Hematopoietic multipotent progenitor cell treated with erythropoietin and hydrocortisone succinate and interleukin-3 and kit ligand, for 6 days (in vitro differentiated cells): ENCODE results near the gene BRD7.
A peak's percentile ranks its signal among the peaks of the same experiment; 100 is the strongest.

Source experiments
- DNase-seq: peaks from one replicate; pipeline ENCODE4 v3.0.0-alpha.2; 2015

BRD7 gene

DNA sequence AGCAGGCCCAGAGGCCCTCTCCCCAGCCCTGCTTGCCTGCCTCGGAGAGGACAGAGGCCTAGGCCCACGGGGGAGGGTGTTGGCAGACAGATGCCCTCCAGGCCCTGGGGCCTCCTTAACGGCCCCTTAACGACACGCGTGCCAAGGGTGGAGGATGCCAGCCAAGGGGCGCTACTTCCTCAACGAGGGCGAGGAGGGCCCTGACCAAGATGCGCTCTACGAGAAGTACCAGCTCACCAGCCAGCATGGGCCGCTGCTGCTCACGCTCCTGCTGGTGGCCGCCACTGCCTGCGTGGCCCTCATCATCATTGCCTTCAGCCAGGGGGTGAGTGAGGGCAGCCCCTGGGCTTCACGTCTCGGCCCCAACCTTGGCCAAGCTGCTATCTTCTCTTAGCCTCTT, 80.8 kb downstream of the BRD7 start:
- no peak for DNase-seq

DNA sequence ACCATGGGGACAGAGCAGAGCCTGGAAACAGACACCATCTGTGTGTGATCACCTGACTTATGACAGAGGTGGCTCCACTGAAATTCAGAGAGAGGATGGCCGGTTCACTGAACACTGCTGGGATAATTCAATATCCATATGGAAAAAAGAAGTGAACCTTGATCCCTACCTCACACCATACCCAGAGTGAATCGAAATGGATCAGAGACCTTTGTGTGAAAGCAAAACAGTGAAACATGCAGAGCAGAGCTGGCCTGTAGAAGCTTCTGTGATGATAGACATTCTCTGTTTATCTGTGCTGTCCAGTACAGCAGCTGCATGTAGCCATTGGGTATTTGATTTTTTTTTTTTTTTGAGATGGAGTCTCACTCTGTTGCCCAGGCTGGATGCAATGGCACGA, 82.1 kb downstream of the BRD7 start:
- DNase-seq: no peak

DNA sequence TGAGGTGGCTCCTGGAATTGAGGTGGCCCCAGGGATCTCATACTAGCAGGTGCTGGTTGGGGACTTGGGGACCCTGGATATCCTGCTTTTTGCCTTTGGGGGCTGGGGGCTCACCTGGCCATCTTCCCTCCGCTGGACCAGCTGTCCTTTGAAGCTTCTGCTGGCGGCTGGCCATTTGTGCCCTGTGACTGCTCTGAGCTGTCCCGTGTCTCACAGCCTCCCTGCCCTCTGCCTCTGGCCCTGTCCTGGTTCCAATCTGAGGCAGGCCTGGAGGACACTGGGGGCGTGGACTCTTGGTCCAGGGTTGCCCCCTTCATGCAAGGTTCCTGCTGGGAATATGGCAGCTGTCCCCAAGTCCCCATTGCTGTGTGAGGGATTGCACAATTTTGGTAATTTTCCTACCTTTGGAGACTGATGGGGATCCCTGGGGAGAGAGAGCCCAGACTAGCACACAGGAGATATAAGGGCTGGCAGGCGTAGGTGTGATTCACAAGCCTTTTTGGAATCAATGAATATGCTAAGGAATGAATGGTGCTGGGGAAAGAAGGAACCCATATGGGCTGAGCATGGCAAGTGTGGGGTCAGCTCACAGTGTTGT, 83.3 kb downstream of the BRD7 start:
- DNase-seq: no peak

- peak; percentile 61 for DNase-seq
Observed at GRCh38 chr16:50284131-50284911, 84.5 kb downstream of the BRD7 start.

- peak; percentile 64 for DNase-seq
Observed at GRCh38 chr16:50282955-50283631, 85.7 kb downstream of the BRD7 start.

GRCh38 chr16:50282010-50282538, 86.7 kb downstream of the BRD7 start:
- DNase-seq: peak; percentile 94

DNA sequence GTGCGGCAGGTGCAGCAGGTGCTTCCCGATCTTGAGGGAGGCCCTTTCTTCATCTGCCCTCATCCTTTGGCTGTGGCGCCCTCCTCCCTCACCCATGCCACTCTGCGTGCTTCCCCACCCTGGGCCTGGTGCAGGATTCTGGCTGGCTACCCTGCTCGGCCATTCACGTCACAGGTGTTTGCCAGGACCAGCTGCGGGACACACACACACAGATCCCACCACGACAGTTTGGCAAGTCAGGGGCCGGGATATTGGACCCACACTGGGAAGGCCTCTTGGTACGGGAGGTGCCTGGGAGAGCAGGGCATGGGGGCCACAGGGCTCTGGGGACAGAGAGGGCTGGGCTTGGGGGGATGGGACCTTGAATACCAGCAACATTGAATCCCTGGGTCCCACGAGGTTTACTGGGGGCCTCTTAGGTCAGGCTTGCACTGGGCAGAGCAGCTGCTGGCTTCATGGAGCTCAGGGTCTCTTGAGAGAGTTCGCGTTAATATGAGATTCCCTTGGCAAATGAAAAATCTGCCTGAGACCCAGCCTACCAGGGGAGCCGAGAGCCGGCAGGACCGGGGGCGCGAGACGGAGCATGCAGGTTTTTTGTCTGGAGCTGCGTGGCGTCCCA, 87.3 kb downstream of the BRD7 start:
- no peak for DNase-seq

- DNase-seq: peak; percentile 38
Observed at GRCh38 chr16:50280932-50281331, 87.9 kb downstream of the BRD7 start.

- DNase-seq: no peak
Observed at GRCh38 chr16:50279504-50279865, 89.3 kb downstream of the BRD7 start.

DNA sequence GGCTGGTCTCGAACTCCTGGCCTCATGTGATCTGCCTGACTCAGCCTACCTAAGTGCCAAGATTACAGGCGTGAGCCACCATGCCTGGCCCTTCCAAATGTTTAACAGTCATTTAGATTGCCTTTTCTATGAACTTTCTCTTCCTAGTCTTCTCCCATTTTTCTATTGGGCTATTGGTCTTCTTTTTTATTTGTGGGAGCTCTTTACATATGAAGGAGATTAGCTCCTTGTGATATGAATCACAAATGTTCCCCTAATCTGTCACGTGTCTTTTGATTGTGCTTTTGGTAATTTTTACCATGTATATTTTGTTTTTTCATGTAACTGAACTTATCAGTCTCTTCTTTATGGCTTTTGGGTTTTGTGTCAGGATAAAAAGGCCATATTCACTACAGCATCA, 90.5 kb downstream of the BRD7 start:
- no peak for DNase-seq

GRCh38 chr16:50276801-50277555, 91.8 kb downstream of the BRD7 start:
- no peak for DNase-seq

- DNase-seq: no peak
Observed at GRCh38 chr16:50276326-50276640, 92.5 kb downstream of the BRD7 start.

- no peak for DNase-seq
Observed at GRCh38 chr16:50275428-50276325, 93.1 kb downstream of the BRD7 start.

- DNase-seq: no peak
Observed at GRCh38 chr16:50275098-50275415, 93.7 kb downstream of the BRD7 start.

GRCh38 chr16:50274326-50275097, 94.3 kb downstream of the BRD7 start:
- peak; percentile 75 for DNase-seq

GRCh38 chr16:50273888-50274325, 94.9 kb downstream of the BRD7 start:
- DNase-seq: peak; percentile 89

GRCh38 chr16:50273382-50273690, 95.5 kb downstream of the BRD7 start:
- no peak for DNase-seq

GRCh38 chr16:50272687-50273381, 96.0 kb downstream of the BRD7 start:
- DNase-seq: no peak

DNA sequence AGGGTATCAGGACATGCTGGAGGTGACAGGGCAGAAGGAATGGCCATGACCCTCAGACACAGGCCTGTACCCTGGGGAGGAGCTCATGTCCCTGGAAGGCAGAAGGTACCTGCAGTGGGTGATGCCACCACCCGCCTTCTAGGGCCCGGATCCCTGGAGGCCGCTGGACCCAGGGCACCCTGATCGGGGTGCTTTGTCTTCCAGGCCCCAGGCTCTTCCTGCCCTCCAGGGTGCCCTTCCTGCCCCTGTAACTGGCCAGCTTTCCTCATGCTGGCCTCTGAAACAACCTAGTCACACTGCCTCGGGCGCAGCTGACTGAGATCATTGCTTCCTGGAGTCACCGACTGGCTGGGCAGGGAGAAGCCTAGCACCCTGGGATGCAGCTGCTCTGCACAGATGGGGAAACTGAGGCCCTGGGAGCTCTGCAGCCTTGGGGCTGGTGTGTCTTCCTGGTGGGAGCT, 96.6 kb downstream of the BRD7 start:
- DNase-seq: no peak
